Peyer's patch (tissue), 4 donors: ENCODE measurements around the gene SLC9A8.

Experiments
- POLR2A ChIP-seq, 2 donors: fragments of 450-650 bp; IDR thresholded peaks; one replicate each; pipeline ENCODE4 v1.5.1; 2017; ENCODE audit warnings: antibody characterized with exemption in 2 of 2, mild to moderate bottlenecking in 2 of 2, moderate library complexity in 2 of 2
- TF ChIP-seq, protein P1 (sequence below), 6 experiments: fragments of 450-650 bp in 4 of 6; fragments of 200-600 bp in 2 of 6; sonication (generic) in 1 of 6; IDR thresholded peaks; one replicate each; pipeline ENCODE4 v1.5.1; 2017 to 2019; ENCODE audit warnings: antibody characterized with exemption in 6 of 6, mild to moderate bottlenecking in 3 of 6, moderate library complexity in 1 of 6

DNA sequence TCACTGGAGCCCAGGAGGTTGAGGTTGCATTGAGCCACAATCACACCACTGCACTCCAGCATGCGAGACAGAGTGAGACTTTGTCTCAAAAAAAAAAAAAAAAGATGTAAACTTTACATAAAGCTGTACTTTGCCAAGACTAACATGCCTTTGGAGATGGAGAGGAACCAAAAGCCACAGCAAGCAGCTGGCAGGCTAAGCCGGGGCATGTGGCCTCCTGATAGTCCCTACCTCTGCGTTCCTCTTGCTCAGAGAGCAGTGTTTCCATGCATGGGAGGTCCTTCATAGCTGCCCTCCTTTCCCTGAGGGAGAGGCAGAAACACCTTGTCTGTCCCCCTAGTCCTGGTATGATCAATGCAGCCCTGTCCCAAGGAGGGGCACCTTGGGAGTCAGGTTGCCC lies 67.5 kb downstream of the SLC9A8 start:
- TF ChIP-seq, protein P1, sequence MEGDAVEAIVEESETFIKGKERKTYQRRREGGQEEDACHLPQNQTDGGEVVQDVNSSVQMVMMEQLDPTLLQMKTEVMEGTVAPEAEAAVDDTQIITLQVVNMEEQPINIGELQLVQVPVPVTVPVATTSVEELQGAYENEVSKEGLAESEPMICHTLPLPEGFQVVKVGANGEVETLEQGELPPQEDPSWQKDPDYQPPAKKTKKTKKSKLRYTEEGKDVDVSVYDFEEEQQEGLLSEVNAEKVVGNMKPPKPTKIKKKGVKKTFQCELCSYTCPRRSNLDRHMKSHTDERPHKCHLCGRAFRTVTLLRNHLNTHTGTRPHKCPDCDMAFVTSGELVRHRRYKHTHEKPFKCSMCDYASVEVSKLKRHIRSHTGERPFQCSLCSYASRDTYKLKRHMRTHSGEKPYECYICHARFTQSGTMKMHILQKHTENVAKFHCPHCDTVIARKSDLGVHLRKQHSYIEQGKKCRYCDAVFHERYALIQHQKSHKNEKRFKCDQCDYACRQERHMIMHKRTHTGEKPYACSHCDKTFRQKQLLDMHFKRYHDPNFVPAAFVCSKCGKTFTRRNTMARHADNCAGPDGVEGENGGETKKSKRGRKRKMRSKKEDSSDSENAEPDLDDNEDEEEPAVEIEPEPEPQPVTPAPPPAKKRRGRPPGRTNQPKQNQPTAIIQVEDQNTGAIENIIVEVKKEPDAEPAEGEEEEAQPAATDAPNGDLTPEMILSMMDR (IDR thresholded peaks at IDR 0.05) = no peak
- TF ChIP-seq POLR2A (IDR thresholded peaks at IDR 0.05) = no peak
